Testis (tissue), 2 donors: Measurements from ENCODE around the gene TAX1BP3.

Source experiments
- POLR2A ChIP-seq: fragments of 450-650 bp; IDR thresholded peaks from one replicate; pipeline ENCODE4 v1.6.1; 2017; ENCODE audit warnings: antibody characterized with exemption, mild to moderate bottlenecking, moderate library complexity
- TF ChIP-seq, protein P1 (sequence below), 3 experiments: fragments of 450-650 bp in 2 of 3; fragments of 200-600 bp in 1 of 3; sonication (generic) in 1 of 3; IDR thresholded peaks; one replicate each; pipeline ENCODE4 v1.5.1; 2016 to 2019; ENCODE audit warnings: antibody characterized with exemption in 3 of 3, mild to moderate bottlenecking in 2 of 3, moderate library complexity in 1 of 3

GRCh38 chr17:3645310-3645709 lies 23.1 kb downstream of the TAX1BP3 start:
- TF ChIP-seq POLR2A = no peak
- TF ChIP-seq, protein P1, sequence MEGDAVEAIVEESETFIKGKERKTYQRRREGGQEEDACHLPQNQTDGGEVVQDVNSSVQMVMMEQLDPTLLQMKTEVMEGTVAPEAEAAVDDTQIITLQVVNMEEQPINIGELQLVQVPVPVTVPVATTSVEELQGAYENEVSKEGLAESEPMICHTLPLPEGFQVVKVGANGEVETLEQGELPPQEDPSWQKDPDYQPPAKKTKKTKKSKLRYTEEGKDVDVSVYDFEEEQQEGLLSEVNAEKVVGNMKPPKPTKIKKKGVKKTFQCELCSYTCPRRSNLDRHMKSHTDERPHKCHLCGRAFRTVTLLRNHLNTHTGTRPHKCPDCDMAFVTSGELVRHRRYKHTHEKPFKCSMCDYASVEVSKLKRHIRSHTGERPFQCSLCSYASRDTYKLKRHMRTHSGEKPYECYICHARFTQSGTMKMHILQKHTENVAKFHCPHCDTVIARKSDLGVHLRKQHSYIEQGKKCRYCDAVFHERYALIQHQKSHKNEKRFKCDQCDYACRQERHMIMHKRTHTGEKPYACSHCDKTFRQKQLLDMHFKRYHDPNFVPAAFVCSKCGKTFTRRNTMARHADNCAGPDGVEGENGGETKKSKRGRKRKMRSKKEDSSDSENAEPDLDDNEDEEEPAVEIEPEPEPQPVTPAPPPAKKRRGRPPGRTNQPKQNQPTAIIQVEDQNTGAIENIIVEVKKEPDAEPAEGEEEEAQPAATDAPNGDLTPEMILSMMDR (IDR thresholded peaks at IDR 0.05) = no peak
